Activated naive CD8-positive, alpha-beta T cell treated with anti-CD3 and anti-CD28 coated beads for 36 hours (primary cell): ENCODE measurements around the gene OCIAD2. TPM values are rescaled to one million over a fixed set of nuclear protein-coding genes. Genes with fewer than 3 reads are reported as not detected.
"Not testable (repeated sequence)": the region's sequence is repeated elsewhere in the genome, so short reads cannot be mapped to it uniquely, and the experiment has no call there.

Experiments
- DNase-seq: peaks from one replicate; pipeline ENCODE4 v3.0.0; 2021
- H3K27ac Mint-ChIP-seq: one replicate; pipeline ENCODE4 v1.8.0; 2022; ENCODE audit warnings: mild to moderate bottlenecking, moderate library complexity, mixed read lengths
- H3K27me3 Mint-ChIP-seq: one replicate; pipeline ENCODE4 v1.8.0; 2022; ENCODE audit warnings: mild to moderate bottlenecking, mixed read lengths
- H3K36me3 Mint-ChIP-seq: one replicate; pipeline ENCODE4 v1.8.0; 2021; ENCODE audit warnings: mild to moderate bottlenecking, mixed read lengths
- H3K4me1 Mint-ChIP-seq: one replicate; pipeline ENCODE4 v1.8.0; 2021; ENCODE audit warnings: mixed read lengths
- H3K4me3 Mint-ChIP-seq: one replicate; pipeline ENCODE4 v1.8.0; 2022; ENCODE audit warnings: mild to moderate bottlenecking, moderate library complexity, mixed read lengths
- H3K9me3 Mint-ChIP-seq: one replicate; pipeline ENCODE4 v1.8.0; 2022; ENCODE audit warnings: mixed read lengths
- total RNA-seq, 2 experiments: library from RNA; stranded (reverse); gene quantifications; one replicate each; pipeline ENCODE4 v1.2.3, GENCODE V29; 2021

The OCIAD2 gene
- total RNA-seq, 2 experiments from 2014 or later: 80.2 to 90.4 TPM

DNA sequence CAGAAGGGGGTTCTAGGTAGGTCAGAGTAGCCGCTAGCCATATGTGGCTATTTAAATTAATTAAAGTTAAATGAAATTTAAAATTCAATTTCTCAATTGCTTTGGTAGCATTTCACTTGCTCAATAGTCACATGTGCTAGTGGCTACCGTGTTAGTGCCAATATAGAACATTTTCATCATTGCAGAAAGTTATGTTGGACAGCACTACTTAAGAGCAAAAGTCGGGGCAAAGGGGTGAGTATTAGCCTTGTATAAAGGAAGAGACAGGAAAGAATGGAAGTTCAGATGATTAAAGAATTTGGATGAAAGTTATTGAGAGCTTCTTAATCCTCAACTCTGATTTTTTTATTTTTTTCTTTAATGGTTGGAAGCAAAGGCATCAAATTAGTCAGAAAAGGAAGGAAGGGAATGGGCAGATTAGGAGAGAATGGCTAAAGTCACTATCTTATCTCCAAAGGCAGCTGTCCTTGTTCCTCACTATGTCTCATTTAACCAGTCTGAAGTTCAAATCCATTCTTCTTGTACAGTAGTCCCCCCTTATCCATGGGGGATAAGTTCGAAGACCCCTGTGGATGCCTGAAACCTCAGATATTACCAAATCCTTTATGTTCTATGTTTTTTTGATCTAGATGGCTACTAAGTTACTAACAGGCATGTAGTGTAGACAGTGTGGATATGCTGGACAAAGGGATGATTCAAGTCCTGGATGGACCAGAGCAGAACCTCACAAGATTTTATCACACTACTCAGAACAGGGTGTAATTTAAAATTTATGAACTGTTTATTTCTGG, 52.8 kb downstream of the OCIAD2 start:
- Mint-ChIP-seq H3K4me3 (no peak overlapping the region), H3K4me1 (peaks cover 11% of the 10 kb centered on the region), H3K9me3 (no peaks in the 10 kb centered on the region), H3K27ac (no peak overlapping the region), H3K27me3 (no peaks in the 10 kb centered on the region), H3K36me3 (peaks cover 41% of the 10 kb centered on the region)
- DNase-seq: no peak

DNA sequence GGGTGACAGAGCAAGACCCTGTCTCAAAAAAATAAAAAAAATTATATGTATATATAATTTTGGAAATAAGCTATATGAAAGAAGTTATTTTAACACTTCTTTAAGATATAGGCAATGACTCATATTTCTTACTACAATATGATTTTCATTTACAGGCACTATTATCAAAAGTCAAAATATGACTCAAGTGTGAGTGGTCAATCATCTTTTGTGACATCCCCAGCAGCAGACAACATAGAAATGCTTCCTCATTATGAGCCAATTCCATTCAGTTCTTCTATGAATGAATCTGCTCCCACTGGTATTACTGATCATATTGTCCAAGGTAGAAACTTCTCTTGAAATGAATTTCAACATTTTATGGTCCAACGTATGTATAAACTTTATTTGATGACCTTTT, 54.9 kb downstream of the OCIAD2 start:
- no peak overlapping the region for H3K4me3 Mint-ChIP-seq
- H3K9me3 Mint-ChIP-seq: peaks cover 4% of the 10 kb centered on the region
- H3K27ac Mint-ChIP-seq: no peak overlapping the region
- DNase-seq: no peak
- peaks cover 44% of the 10 kb centered on the region for H3K36me3 Mint-ChIP-seq
- peaks cover 13% of the 10 kb centered on the region for H3K4me1 Mint-ChIP-seq
- H3K27me3 Mint-ChIP-seq: no peaks in the 10 kb centered on the region

DNA sequence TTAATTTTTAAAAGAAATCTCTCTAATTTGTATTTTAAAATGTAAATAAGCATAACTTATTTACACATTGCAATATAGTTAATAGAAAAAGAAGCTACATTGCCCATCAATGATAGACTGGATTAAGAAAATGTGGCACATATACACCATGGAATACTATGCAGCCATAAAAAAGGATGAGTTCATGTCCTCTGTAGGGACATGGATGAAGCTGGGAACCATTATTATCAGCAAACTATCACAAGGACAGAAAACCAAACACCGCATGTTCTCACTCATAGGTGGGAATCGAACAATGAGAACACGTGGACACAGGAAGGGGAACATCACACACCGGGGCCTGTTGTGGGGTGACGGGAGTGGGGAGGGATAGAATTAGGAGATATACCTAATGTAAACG, 57.8 kb downstream of the OCIAD2 start:
- DNase-seq, H3K27ac Mint-ChIP-seq, H3K4me1 Mint-ChIP-seq, H3K9me3 Mint-ChIP-seq, H3K27me3 Mint-ChIP-seq, H3K4me3 Mint-ChIP-seq: not testable (repeated sequence)
- peaks cover 56% of the 10 kb centered on the region for H3K36me3 Mint-ChIP-seq

DNA sequence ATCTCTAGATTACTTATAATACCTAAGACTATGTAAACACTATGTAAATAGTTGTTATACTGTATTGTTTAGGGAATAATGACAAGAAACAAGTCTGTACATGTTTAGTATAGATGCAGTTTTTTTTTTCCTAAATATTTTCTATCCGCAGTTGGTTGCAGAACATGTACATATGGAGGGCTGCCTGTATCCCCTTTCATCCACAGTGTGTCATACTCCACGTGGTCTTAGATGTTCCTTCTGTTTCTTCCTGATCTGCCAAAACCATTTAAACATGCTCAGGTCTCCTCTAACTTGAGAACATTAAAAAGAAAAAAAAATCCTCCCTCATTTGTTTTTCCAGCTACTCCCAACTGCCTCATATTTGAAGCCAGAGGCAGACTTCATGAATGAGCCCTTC, 61.7 kb downstream of the OCIAD2 start:
- Mint-ChIP-seq H3K27me3 (no peaks in the 10 kb centered on the region), H3K4me1 (peaks cover 15% of the 10 kb centered on the region), H3K4me3 (no peak overlapping the region), H3K9me3 (peaks cover 4% of the 10 kb centered on the region), H3K36me3 (peaks cover 47% of the 10 kb centered on the region), H3K27ac (no peak overlapping the region)
- DNase-seq: no peak

DNA sequence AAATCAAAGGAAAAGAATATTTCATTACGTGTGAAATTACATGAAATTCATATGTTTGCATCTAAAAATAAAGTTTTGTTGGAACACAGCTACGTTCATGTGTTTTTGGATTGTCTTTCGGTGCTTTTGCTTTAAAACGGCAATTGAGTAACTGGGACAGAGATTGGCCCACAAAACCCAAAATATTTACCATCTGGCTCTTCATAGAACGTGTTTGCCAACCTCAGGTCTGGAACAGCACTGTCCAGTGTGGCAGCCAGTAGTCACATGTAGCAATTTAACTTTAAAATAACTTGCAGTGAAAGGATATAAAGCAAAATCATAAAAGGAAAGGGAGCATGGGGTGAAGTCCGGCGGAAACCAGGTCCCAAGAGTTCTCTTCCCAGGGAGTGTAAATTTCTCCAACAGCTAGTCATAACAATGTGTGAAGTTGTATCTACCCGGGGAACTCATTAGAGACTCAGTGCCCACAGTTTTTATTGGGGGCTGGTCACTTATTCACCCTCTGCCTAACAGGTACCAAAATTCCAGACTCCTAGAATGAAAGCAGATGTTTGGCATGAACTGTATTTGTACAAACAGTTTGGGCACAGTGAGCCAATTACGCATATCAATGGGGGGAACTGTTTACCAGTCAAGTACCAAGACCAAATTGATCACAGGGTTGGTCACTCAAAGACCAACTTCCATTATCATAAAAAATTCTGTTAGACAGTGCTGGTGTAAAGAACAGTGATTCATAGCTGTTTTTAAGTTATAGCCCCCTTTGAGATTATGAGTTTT, 65.3 kb downstream of the OCIAD2 start:
- Mint-ChIP-seq H3K4me3 (no peak overlapping the region), H3K4me1 (peaks cover 18% of the 10 kb centered on the region), H3K27me3 (no peaks in the 10 kb centered on the region), H3K36me3 (peaks cover 38% of the 10 kb centered on the region), H3K27ac (no peak overlapping the region), H3K9me3 (no peaks in the 10 kb centered on the region)
- no peak for DNase-seq

DNA sequence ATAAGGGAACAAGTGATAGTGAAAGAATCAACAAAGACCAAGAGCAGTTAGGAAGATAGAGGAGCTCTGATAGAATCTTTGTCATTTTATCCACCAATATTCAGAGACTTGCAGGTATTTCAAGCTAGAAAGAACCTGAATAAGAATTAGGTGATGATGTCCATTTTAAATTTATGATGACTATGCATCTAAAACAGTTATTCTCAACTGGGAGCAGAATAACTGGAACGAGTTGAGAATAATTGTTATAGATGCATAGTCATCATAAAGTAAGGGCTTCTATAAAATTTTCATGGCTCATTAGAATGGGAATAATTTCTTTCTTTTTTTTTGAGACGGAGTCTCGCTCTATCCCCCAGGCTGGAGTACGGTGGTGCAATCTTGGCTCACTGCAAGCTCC, 69.9 kb downstream of the OCIAD2 start:
- Mint-ChIP-seq H3K27me3 (no peaks in the 10 kb centered on the region), H3K4me3 (no peak overlapping the region), H3K36me3 (peaks cover 32% of the 10 kb centered on the region), H3K4me1 (peaks cover 21% of the 10 kb centered on the region), H3K27ac (no peak overlapping the region), H3K9me3 (no peaks in the 10 kb centered on the region)
- DNase-seq: no peak

Other genes starting within 250 kb of the OCIAD2 start
- gene FRYL, start 126.5 kb downstream of the OCIAD2 start, total RNA-seq: 10 to 100 TPM; 54.0 to 63.8 TPM
- 100 to 1,000 TPM; 116 to 122 TPM for gene OCIAD1, start 75.7 kb downstream of the OCIAD2 start, total RNA-seq
- gene CWH43, start 79.5 kb upstream of the OCIAD2 start, total RNA-seq: not detected